Gastrocnemius medialis (tissue), 4 donors: ENCODE measurements around the gene VCPKMT. TPM values are rescaled to one million over a fixed set of nuclear protein-coding genes. Genes with fewer than 3 reads are reported as not detected.

Experiments
- ATAC-seq, 2 donors: fragments of 150-250 bp; one replicate each; pipeline ENCODE4 v1.9.1; 2016
- DNase-seq, 2 donors: peaks; one replicate each; pipeline ENCODE4 v3.0.0-alpha.2; 2019
- H3K27ac ChIP-seq, 4 donors: fragments of 200-600 bp; sonication (generic); 1 replicate in 1 of 4; 2 replicates in 3 of 4; pipeline ENCODE4 v1.5.1; 2016 to 2018; ENCODE audit warnings: mild to moderate bottlenecking in 2 of 4, moderate library complexity in 1 of 4
- H3K27me3 ChIP-seq, 3 donors: fragments of 200-600 bp; sonication (generic) in 2 of 3; 1 replicate in 1 of 3; 2 replicates in 2 of 3; pipeline versions ENCODE4 v1.5.1 to v1.6.0; 2016 to 2019; ENCODE audit warnings: mild to moderate bottlenecking in 1 of 3, moderate library complexity in 1 of 3
- H3K36me3 ChIP-seq, 2 donors: fragments of 200-600 bp; sonication (generic) in 1 of 2; one replicate each; pipeline ENCODE4 v1.5.1; 2017 to 2018
- H3K4me1 ChIP-seq, 2 donors: fragments of 200-600 bp; sonication (generic) in 1 of 2; one replicate each; pipeline ENCODE4 v1.5.1; 2016 to 2017; ENCODE audit warnings: mild to moderate bottlenecking in 2 of 2
- H3K4me3 ChIP-seq, 4 donors: fragments of 200-600 bp; sonication (generic) in 3 of 4; 1 replicate in 1 of 4; 2 replicates in 3 of 4; pipeline ENCODE4 v1.5.1; 2016 to 2019; ENCODE audit warnings: mild to moderate bottlenecking in 2 of 4
- H3K9me3 ChIP-seq, 3 donors: fragments of 200-600 bp; sonication (generic) in 2 of 3; 1 replicate in 1 of 3; 2 replicates in 2 of 3; pipeline ENCODE4 v1.5.1; 2016 to 2019
- CTCF ChIP-seq, 5 experiments: fragments of 450-650 bp in 3 of 5; fragments of 200-600 bp in 2 of 5; sonication (generic) in 2 of 5; IDR thresholded peaks in 4 of 5; conservative IDR thresholded peaks in 1 of 5; 1 replicate in 4 of 5; 2 replicates in 1 of 5; pipeline ENCODE4 v1.5.1; 2016 to 2019; ENCODE audit warnings: antibody characterized with exemption in 5 of 5, mild to moderate bottlenecking in 3 of 5, moderate library complexity in 3 of 5
- POLR2A ChIP-seq, 2 donors: fragments of 450-650 bp; IDR thresholded peaks; one replicate each; pipeline ENCODE4 v1.6.1; 2017; ENCODE audit warnings: antibody characterized with exemption in 2 of 2, mild to moderate bottlenecking in 2 of 2, moderate library complexity in 2 of 2
- in situ Hi-C, 4 donors: fragments of 200-750 bp; cut with MboI; loops; one replicate each; pipeline versions ENCODE4 v1.15.0 to v1.8.0; 2017; ENCODE audit warnings: low sequenced_read_pairs in 4 of 4
- intact Hi-C: fragments of 100-400 bp; cut with DNase I; formaldehyde crosslinking; loops from one replicate; pipeline ENCODE4 v1.15.1; 2023; ENCODE audit warnings: low total_unique reads
- total RNA-seq, 4 donors: library from RNA; depleted of rRNA; stranded (reverse); fragments of >200 nt; gene quantifications; one replicate each; pipeline versions ENCODE4 v1.1.0 to v1.2.3, GENCODE V29; 2016

VCPKMT gene
- total RNA-seq, 4 donors from 2014 or later, result 2.2 to 7.3 (median 4.9) TPM

DNA sequence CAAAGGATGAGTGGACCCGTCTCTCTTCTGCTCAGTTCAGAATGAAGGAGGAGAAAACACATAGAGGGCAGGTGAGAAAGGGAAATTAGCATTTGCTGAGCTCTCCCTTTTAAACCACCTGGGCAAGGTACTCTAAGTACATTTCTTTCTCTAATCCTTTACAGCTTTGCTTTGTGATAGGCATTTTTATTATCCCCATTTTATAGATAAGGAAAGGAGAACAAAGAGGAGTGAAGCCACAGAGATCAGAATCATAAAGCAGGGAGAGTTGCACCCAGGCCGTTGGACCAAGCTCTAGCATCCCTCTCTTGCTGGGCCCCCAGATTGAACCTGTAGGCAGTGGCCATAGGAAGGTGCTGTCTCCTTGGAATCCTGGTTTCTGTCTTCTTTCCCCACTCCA is 47.0 kb downstream of the VCPKMT start:
- intact Hi-C loops (no loop called here), in situ Hi-C loops (no loop called here)
- H3K27me3 ChIP-seq, result no peaks in the 10 kb centered on the region
- H3K4me3 ChIP-seq, result no peak overlapping the region
- H3K4me1 ChIP-seq, result no peaks in the 10 kb centered on the region
- H3K27ac ChIP-seq, result no peak overlapping the region
- no peak for TF ChIP-seq POLR2A (IDR thresholded peaks at IDR 0.05)
- TF ChIP-seq CTCF (IDR thresholded peaks at IDR 0.05 in 4 of 5, conservative IDR thresholded peaks at IDR 0.05 in 1 of 5), result no peak
- no peaks in the 10 kb centered on the region for H3K36me3 ChIP-seq
- DNase-seq, result no peak
- no peaks in the 10 kb centered on the region for H3K9me3 ChIP-seq
- ATAC-seq, result no peak

- Histone ChIP-seq H3K27ac (no peak overlapping the region), H3K4me3 (no peak overlapping the region), H3K36me3 (no peaks in the 10 kb centered on the region), H3K27me3 (no peaks in the 10 kb centered on the region), H3K9me3 (no peaks in the 10 kb centered on the region), H3K4me1 (no peaks in the 10 kb centered on the region)
- intact Hi-C loops (no loop called here), in situ Hi-C loops (no loop called here)
- DNase-seq (no peak), ATAC-seq (no peak)
- TF ChIP-seq CTCF (IDR thresholded peaks at IDR 0.05 in 4 of 5, conservative IDR thresholded peaks at IDR 0.05 in 1 of 5) (no peak), POLR2A (IDR thresholded peaks at IDR 0.05) (no peak)
These were observed 47.9 kb downstream of the VCPKMT start for GRCh38 chr14:50068496-50068895.

DNA sequence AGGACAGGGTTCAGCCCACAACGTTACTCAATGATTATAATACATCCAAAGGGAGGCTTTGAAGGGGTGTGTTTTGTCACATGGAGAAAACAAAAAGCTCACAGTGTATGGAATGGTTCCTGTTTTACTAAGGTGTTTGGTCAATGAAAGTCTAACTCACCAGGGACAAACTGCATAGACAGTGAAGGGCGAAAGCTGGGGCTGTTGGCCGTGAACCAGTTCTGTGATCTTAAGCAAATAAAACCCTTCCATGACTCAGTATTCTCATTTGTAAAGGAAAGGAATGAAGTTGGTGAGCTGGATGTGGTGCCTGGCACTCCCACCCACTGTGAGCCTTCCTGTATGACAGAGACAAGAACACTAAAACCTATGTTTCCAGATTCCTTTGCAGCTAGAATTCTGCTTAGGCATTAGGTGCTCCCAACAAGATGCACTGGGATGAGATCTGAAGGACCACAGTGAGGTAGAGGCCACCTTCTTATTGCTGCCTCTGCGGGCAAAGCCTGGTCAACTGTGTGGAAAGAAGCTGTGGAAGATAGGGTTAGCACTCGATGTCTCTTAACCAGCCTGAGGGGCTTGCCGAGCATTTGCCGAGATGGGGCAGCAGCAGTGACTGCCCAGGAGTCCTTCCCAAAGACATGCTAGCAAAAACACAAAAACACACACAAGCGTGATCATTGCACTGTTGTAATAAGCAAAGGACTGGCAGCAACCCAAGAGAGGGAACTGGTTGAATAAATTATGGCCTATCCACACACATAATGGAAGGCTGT is 48.5 kb downstream of the VCPKMT start:
- intact Hi-C loops, result no loop called here
- ATAC-seq (no peak), DNase-seq (no peak)
- in situ Hi-C loops, result no loop called here
- H3K9me3 ChIP-seq, result no peaks in the 10 kb centered on the region
- H3K4me3 ChIP-seq, result no peak overlapping the region
- H3K36me3 ChIP-seq, result no peaks in the 10 kb centered on the region
- TF ChIP-seq POLR2A (IDR thresholded peaks at IDR 0.05) (no peak), CTCF (IDR thresholded peaks at IDR 0.05 in 4 of 5, conservative IDR thresholded peaks at IDR 0.05 in 1 of 5) (no peak)
- H3K4me1 ChIP-seq, result no peaks in the 10 kb centered on the region
- no peak overlapping the region for H3K27ac ChIP-seq
- H3K27me3 ChIP-seq, result no peaks in the 10 kb centered on the region

GRCh38 chr14:50065583-50065982 is 50.8 kb downstream of the VCPKMT start:
- in situ Hi-C loops, result no loop called here
- no peaks in the 10 kb centered on the region for H3K36me3 ChIP-seq
- no peak overlapping the region for H3K4me3 ChIP-seq
- intact Hi-C loops, result no loop called here
- no peak overlapping the region for H3K27ac ChIP-seq
- H3K4me1 ChIP-seq, result peaks cover 7 to 10% of the 10 kb centered on the region in 2 donors
- H3K27me3 ChIP-seq, result no peaks in the 10 kb centered on the region
- ATAC-seq (no peak), DNase-seq (no peak)
- no peak for TF ChIP-seq POLR2A (IDR thresholded peaks at IDR 0.05)
- TF ChIP-seq CTCF (IDR thresholded peaks at IDR 0.05 in 4 of 5, conservative IDR thresholded peaks at IDR 0.05 in 1 of 5), result no peak
- no peaks in the 10 kb centered on the region for H3K9me3 ChIP-seq

DNA sequence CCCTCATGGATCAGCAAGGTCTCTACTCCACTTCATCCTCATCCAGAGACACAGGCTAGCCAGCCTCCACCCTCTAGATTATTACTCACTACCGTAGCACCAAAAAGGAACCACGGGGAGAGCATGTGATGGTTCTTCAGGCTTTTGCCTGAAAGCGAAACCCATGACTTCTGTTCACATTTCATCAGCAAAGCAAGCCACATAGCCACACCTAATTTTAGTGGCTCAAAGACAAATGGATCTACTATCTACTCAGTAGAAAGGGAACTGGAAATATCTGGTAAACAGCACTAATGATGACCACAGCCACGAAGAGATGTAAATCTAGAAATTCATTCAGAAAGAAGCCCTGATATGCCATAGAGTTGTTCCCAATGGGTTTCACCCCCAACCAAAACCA is 51.4 kb downstream of the VCPKMT start:
- Histone ChIP-seq H3K27ac (no peak overlapping the region), H3K36me3 (no peaks in the 10 kb centered on the region), H3K27me3 (no peaks in the 10 kb centered on the region), H3K4me1 (peaks cover 7 to 16% of the 10 kb centered on the region in 2 donors), H3K4me3 (no peak overlapping the region), H3K9me3 (no peaks in the 10 kb centered on the region)
- peak; percentile 38 to 45 for DNase-seq
- intact Hi-C loops (no loop called here), in situ Hi-C loops (no loop called here)
- peak; percentile 30 to 37 for ATAC-seq
- TF ChIP-seq POLR2A (IDR thresholded peaks at IDR 0.05) (no peak), CTCF (IDR thresholded peaks at IDR 0.05 in 4 of 5, conservative IDR thresholded peaks at IDR 0.05 in 1 of 5) (no peak)
